Activated naive CD4-positive, alpha-beta T cell treated with anti-CD3 and anti-CD28 coated beads for 36 hours (primary cell): ENCODE measurements around the gene CYBA. TPM values are rescaled to one million over a fixed set of nuclear protein-coding genes. Genes with fewer than 3 reads are reported as not detected.
"Not testable (repeated sequence)": the region's sequence is repeated elsewhere in the genome, so short reads cannot be mapped to it uniquely, and the experiment has no call there.

Experiments used
- CTCF ChIA-PET: fragments of 350-600 bp; sonication (Branson Sonifier 250); formaldehyde crosslinking; loops from one replicate; lab custom pipeline; 2021; ENCODE audit warnings: antibody characterized with exemption; lab: Charles Lee
- DNase-seq: peaks from one replicate; pipeline ENCODE4 v3.0.0-alpha.2; 2020
- H3K27ac Mint-ChIP-seq: one replicate; pipeline ENCODE4 v1.8.0; 2021; ENCODE audit warnings: mild to moderate bottlenecking, mixed read lengths
- H3K27me3 Mint-ChIP-seq: one replicate; pipeline ENCODE4 v1.8.0; 2021; ENCODE audit warnings: low read depth, mixed read lengths
- H3K36me3 Mint-ChIP-seq: one replicate; pipeline ENCODE4 v1.8.0; 2021; ENCODE audit warnings: low read depth, mixed read lengths
- H3K4me1 Mint-ChIP-seq: one replicate; pipeline ENCODE4 v1.8.0; 2021; ENCODE audit warnings: low read depth, mixed read lengths
- H3K4me3 Mint-ChIP-seq: one replicate; pipeline ENCODE4 v1.8.0; 2021; ENCODE audit warnings: mild to moderate bottlenecking, moderate library complexity, mixed read lengths
- H3K9me3 Mint-ChIP-seq: one replicate; pipeline ENCODE4 v1.8.0; 2021; ENCODE audit warnings: mixed read lengths
- intact Hi-C: fragments of 100-400 bp; cut with micrococcal nuclease; formaldehyde crosslinking; loops from one replicate; pipeline ENCODE4 v1.15.1; 2023
- total RNA-seq, 2 experiments: library from RNA; stranded (reverse); gene quantifications; one replicate each; pipeline ENCODE4 v1.2.3, GENCODE V29; 2021

The CYBA gene
- total RNA-seq, 2 experiments from 2014 or later, result 167 to 180 TPM

- no peak overlapping the region for H3K4me3 Mint-ChIP-seq
- intact Hi-C loops, result no loop called here
These were observed 33.4 kb downstream of the CYBA start for GRCh38 chr16:88617268-88618031.

GRCh38 chr16:88616736-88617135 lies 34.1 kb downstream of the CYBA start:
- DNase-seq, result no peak
- Mint-ChIP-seq H3K9me3 (no peaks in the 10 kb centered on the region), H3K4me3 (no peak overlapping the region), H3K27me3 (no peaks in the 10 kb centered on the region), H3K4me1 (peaks cover 10% of the 10 kb centered on the region), H3K27ac (no peak overlapping the region), H3K36me3 (peaks cover 15% of the 10 kb centered on the region)
- intact Hi-C loops, result no loop called here
- CTCF ChIA-PET, result no interaction called here

More at GRCh38 chr16:88617268-88618031, 33.4 kb downstream of the CYBA start:
- H3K27me3 Mint-ChIP-seq, result no peaks in the 10 kb centered on the region
- H3K27ac Mint-ChIP-seq, result no peak overlapping the region
- CTCF ChIA-PET, result no interaction called here
- H3K9me3 Mint-ChIP-seq, result no peaks in the 10 kb centered on the region
- H3K4me1 Mint-ChIP-seq, result peaks cover 10% of the 10 kb centered on the region
- H3K36me3 Mint-ChIP-seq, result peaks cover 15% of the 10 kb centered on the region
- DNase-seq, result no peak

- CTCF ChIA-PET, result no interaction called here
- H3K27ac Mint-ChIP-seq, result no peak overlapping the region
- no peak for DNase-seq
- intact Hi-C loops, result no loop called here
- no peaks in the 10 kb centered on the region for H3K9me3 Mint-ChIP-seq
- H3K27me3 Mint-ChIP-seq, result no peaks in the 10 kb centered on the region
- no peak overlapping the region for H3K4me3 Mint-ChIP-seq
- H3K4me1 Mint-ChIP-seq, result peaks cover 10% of the 10 kb centered on the region
- peaks cover 15% of the 10 kb centered on the region for H3K36me3 Mint-ChIP-seq
These were observed 34.5 kb downstream of the CYBA start for GRCh38 chr16:88616320-88616719.

GRCh38 chr16:88614818-88615580 lies 35.9 kb downstream of the CYBA start:
- Mint-ChIP-seq H3K4me1 (peaks cover 10% of the 10 kb centered on the region), H3K9me3 (no peaks in the 10 kb centered on the region), H3K36me3 (peaks cover 22% of the 10 kb centered on the region), H3K27me3 (no peaks in the 10 kb centered on the region), H3K27ac (no peak overlapping the region), H3K4me3 (no peak overlapping the region)
- DNase-seq, result no peak
- intact Hi-C loops, result no loop called here
- CTCF ChIA-PET, result no interaction called here

- H3K9me3 Mint-ChIP-seq, result no peaks in the 10 kb centered on the region
- CTCF ChIA-PET, result no interaction called here
- H3K27ac Mint-ChIP-seq, result no peak overlapping the region
- intact Hi-C loops, result no loop called here
- no peak overlapping the region for H3K4me3 Mint-ChIP-seq
- H3K4me1 Mint-ChIP-seq, result peaks cover 3% of the 10 kb centered on the region
- peaks cover 27% of the 10 kb centered on the region for H3K36me3 Mint-ChIP-seq
- no peak for DNase-seq
- H3K27me3 Mint-ChIP-seq, result no peaks in the 10 kb centered on the region
These were observed 36.7 kb downstream of the CYBA start for GRCh38 chr16:88613911-88614817.

GRCh38 chr16:88613293-88613692 lies 37.6 kb downstream of the CYBA start:
- intact Hi-C loops, result no loop called here
- Mint-ChIP-seq H3K27ac (no peak overlapping the region), H3K36me3 (peaks cover 31% of the 10 kb centered on the region), H3K27me3 (no peaks in the 10 kb centered on the region), H3K4me3 (no peak overlapping the region), H3K9me3 (no peaks in the 10 kb centered on the region), H3K4me1 (no peaks in the 10 kb centered on the region)
- CTCF ChIA-PET, result no interaction called here
- no peak for DNase-seq

GRCh38 chr16:88610909-88611812 lies 39.7 kb downstream of the CYBA start:
- CTCF ChIA-PET, result no interaction called here
- Mint-ChIP-seq H3K4me1 (no peaks in the 10 kb centered on the region), H3K4me3 (no peak overlapping the region), H3K27me3 (no peaks in the 10 kb centered on the region), H3K27ac (no peak overlapping the region), H3K36me3 (peaks cover 32% of the 10 kb centered on the region), H3K9me3 (no peaks in the 10 kb centered on the region)
- intact Hi-C loops, result no loop called here
- DNase-seq, result no peak

GRCh38 chr16:88610080-88610479 lies 40.8 kb downstream of the CYBA start:
- Mint-ChIP-seq H3K27ac (no peak overlapping the region), H3K4me1 (no peaks in the 10 kb centered on the region), H3K4me3 (no peak overlapping the region), H3K36me3 (peaks cover 32% of the 10 kb centered on the region), H3K9me3 (no peaks in the 10 kb centered on the region), H3K27me3 (no peaks in the 10 kb centered on the region)
- intact Hi-C loops, result no loop called here
- DNase-seq, result no peak
- CTCF ChIA-PET, result interaction anchor here (1.1 kb wide), 1 partner anchor 128 kb away, joined by 3 read pairs; no protein-coding TSS in a partner anchor

- H3K9me3 Mint-ChIP-seq, H3K27ac Mint-ChIP-seq, H3K27me3 Mint-ChIP-seq, intact Hi-C loops, H3K4me3 Mint-ChIP-seq, H3K4me1 Mint-ChIP-seq, DNase-seq: not testable (repeated sequence)
- H3K36me3 Mint-ChIP-seq, result peaks cover 31% of the 10 kb centered on the region
- CTCF ChIA-PET, result interaction anchor here (1.1 kb wide), 1 partner anchor 128 kb away, joined by 3 read pairs; no protein-coding TSS in a partner anchor
These were observed 41.4 kb downstream of the CYBA start for GRCh38 chr16:88609426-88609825.

GRCh38 chr16:88608076-88608475 lies 42.8 kb downstream of the CYBA start:
- Mint-ChIP-seq H3K9me3 (no peaks in the 10 kb centered on the region), H3K36me3 (peaks cover 26% of the 10 kb centered on the region), H3K27me3 (no peaks in the 10 kb centered on the region), H3K4me3 (no peak overlapping the region), H3K4me1 (no peaks in the 10 kb centered on the region), H3K27ac (no peak overlapping the region)
- CTCF ChIA-PET, result interaction anchor here (0.8 kb wide), 1 partner anchor 97 kb away, joined by 3 read pairs; no protein-coding TSS in a partner anchor
- no peak for DNase-seq
- intact Hi-C loops, result no loop called here

GRCh38 chr16:88606148-88606757 lies 44.6 kb downstream of the CYBA start:
- intact Hi-C loops, result no loop called here
- Mint-ChIP-seq H3K4me3 (no peak overlapping the region), H3K27ac (no peak overlapping the region), H3K4me1 (no peaks in the 10 kb centered on the region), H3K27me3 (no peaks in the 10 kb centered on the region), H3K9me3 (no peaks in the 10 kb centered on the region), H3K36me3 (peaks cover 27% of the 10 kb centered on the region)
- no peak for DNase-seq
- CTCF ChIA-PET, result no interaction called here
